ENCODE measurements around the gene A2M.

DNA sequence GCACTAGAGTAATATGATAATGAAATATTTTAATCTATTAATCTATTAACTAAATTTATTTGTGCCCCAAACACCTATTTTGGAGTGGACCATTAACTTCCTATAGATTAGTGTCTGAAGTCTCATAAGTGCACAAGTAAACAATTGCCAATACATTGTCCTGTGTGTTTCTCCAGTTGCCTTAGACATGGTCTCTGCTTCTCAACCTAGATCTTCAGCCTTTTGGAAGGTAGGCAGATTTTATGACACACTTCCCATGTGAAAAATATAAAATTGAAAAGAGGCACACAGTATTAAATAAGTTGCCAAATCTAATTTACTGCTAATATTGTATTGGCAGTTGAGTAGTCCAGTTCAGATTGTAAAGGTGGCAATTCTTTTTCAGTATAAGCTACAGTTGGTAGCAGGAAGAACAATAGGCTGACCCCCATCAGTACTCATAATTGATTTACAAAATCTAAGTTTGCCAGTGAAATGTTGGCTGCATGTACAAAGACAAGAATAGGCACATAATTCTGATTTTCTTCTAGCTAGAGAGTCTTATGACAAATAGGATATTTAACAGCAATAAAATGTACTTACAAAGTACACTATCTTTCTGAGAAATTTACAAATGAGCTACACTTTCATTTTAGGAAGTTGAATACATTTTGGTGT is 10.8 kb downstream of the A2M start:
- TF ChIP-seq, protein P1, sequence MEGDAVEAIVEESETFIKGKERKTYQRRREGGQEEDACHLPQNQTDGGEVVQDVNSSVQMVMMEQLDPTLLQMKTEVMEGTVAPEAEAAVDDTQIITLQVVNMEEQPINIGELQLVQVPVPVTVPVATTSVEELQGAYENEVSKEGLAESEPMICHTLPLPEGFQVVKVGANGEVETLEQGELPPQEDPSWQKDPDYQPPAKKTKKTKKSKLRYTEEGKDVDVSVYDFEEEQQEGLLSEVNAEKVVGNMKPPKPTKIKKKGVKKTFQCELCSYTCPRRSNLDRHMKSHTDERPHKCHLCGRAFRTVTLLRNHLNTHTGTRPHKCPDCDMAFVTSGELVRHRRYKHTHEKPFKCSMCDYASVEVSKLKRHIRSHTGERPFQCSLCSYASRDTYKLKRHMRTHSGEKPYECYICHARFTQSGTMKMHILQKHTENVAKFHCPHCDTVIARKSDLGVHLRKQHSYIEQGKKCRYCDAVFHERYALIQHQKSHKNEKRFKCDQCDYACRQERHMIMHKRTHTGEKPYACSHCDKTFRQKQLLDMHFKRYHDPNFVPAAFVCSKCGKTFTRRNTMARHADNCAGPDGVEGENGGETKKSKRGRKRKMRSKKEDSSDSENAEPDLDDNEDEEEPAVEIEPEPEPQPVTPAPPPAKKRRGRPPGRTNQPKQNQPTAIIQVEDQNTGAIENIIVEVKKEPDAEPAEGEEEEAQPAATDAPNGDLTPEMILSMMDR (IDR thresholded peaks at IDR 0.05; ENCODE audit: insufficient read depth, low read length, poor library complexity, severe bottlenecking), result no peak
- no peak for TF ChIP-seq EZH2phosphoT487 (conservative IDR thresholded peaks at IDR 0.05; ENCODE audit: low read length)

Measured in SU-DHL-6 (cell line).